ENCODE measurements around the gene TFB1M.

Gene TFB1M

GRCh38 chr6:155349956-155350355 lies 35.7 kb upstream of the TFB1M start:
- no peak for TF ChIP-seq CTCF (IDR thresholded peaks at IDR 0.05; ENCODE audit: insufficient read depth, low read depth, low read length, missing control alignments)
- H3K4me3 ChIP-seq (ENCODE audit: low read depth, low read length) = no peak overlapping the region
- no peak for DNase-seq (ENCODE audit: low read depth)

GRCh38 chr6:155349129-155349528 lies 34.8 kb upstream of the TFB1M start:
- no peak for TF ChIP-seq CTCF (IDR thresholded peaks at IDR 0.05; ENCODE audit: insufficient read depth, low read depth, low read length, missing control alignments)
- H3K4me3 ChIP-seq (ENCODE audit: low read depth, low read length) = no peak overlapping the region
- no peak for DNase-seq (ENCODE audit: low read depth)

DNA sequence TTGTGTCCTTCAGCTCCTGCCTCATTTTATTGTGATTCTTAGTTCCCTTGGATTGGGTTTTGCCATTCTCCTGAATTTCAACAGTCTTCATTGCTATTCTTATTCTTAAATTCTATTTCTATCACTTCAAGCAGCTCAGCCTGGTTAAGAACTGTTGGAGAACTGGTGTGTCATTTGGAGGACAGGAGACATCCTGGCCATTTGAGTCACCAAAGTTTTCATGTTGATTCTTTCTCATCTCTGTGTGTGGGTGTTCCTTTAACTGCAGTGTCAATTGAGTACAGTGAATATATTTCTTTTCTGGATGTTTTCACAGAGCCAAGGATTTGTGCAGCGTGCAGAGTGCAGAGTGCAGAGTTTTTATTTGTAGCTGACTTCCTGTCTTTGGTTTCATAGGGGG lies 33.5 kb upstream of the TFB1M start:
- no peak for TF ChIP-seq CTCF (IDR thresholded peaks at IDR 0.05; ENCODE audit: insufficient read depth, low read depth, low read length, missing control alignments)
- H3K4me3 ChIP-seq (ENCODE audit: low read depth, low read length) = no peak overlapping the region
- DNase-seq (ENCODE audit: low read depth) = peak; percentile 46

- TF ChIP-seq CTCF (IDR thresholded peaks at IDR 0.05; ENCODE audit: insufficient read depth, low read depth, low read length, missing control alignments) = no peak
- no peak overlapping the region; the same call in 1 of the 2 replicates for H3K4me3 ChIP-seq (ENCODE audit: low read depth, low read length)
- DNase-seq (ENCODE audit: low read depth) = no peak
Measured at GRCh38 chr6:155346957-155347356, 32.7 kb upstream of the TFB1M start.

DNA sequence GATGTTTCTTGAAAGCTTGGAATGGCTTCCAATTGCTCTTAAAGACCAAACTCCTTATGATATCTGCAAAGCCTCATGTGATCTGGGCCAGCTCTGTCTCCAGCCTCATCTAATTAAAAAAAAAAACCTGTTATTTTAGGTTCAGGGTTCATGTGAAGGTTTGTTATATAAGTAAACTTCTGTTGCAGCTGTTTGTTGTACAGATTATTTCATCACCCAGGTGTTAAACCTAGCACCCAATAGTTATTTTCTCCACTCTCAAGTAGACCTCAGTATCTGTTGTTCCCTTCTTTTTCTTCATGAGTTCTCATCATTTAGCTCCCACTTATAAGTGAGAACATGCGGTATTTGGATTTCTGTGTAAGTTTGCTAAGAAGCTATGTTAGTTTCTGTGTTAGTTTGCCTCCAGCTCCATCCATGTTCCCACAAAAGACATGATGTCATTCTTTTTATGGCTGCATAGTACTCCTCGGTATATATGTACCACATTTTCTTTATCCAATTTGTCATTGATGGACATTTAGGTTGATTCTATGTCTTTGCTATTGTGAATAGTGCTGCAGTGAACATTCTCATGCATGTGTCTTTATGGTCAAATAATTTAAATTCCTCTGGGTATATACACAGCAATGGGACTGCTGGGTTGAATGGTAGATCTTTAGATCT lies 30.2 kb upstream of the TFB1M start:
- no peak for DNase-seq (ENCODE audit: low read depth)
- TF ChIP-seq CTCF (IDR thresholded peaks at IDR 0.05; ENCODE audit: insufficient read depth, low read depth, low read length, missing control alignments) = no peak
- H3K4me3 ChIP-seq (ENCODE audit: low read depth, low read length) = no peak overlapping the region

DNA sequence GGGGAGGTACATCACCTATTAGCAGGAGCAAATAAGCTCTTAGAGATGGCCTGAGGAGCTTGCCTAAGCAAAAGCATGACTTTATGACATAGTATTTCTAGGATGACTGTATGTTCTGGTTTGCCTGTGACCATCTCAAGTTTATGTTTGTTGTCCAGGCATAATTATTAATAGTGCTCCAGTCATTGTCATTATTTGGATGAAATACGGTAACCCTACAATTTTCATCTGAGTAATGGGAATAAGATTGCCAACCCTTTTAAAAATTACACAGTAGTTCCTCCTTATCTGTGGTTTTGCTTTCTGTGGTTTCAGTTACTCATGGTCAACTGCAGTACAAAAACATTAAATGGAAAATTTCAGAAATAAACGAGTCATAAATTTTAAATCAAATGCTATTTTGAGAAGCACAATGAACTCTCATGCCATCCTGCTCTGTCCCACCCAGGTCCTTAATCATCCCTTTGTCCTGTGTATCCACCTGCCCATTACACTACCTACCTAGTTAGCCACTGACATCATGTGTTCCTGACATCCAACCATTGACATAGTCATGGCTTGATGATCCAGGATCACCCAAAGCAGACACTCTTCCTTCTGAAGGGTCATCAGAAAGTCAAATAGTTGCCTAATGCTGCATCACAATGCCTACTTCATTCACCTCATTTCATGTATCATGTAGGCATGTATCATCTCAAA lies 27.0 kb upstream of the TFB1M start:
- H3K4me3 ChIP-seq (ENCODE audit: low read depth, low read length) = no peak overlapping the region
- DNase-seq (ENCODE audit: low read depth) = peak; percentile 69
- no peak for TF ChIP-seq CTCF (IDR thresholded peaks at IDR 0.05; ENCODE audit: insufficient read depth, low read depth, low read length, missing control alignments)
